Testis (tissue), 2 donors: ENCODE data around the gene LUZP2.

Source experiments
- CTCF ChIP-seq, 3 experiments: fragments of 450-650 bp in 2 of 3; fragments of 200-600 bp in 1 of 3; sonication (generic) in 1 of 3; IDR thresholded peaks; one replicate each; pipeline ENCODE4 v1.5.1; 2016 to 2019; ENCODE audit warnings: antibody characterized with exemption in 3 of 3, mild to moderate bottlenecking in 2 of 3, moderate library complexity in 1 of 3
- POLR2A ChIP-seq: fragments of 450-650 bp; IDR thresholded peaks from one replicate; pipeline ENCODE4 v1.6.1; 2017; ENCODE audit warnings: antibody characterized with exemption, mild to moderate bottlenecking, moderate library complexity

- TF ChIP-seq CTCF (IDR thresholded peaks at IDR 0.05), result no peak
- no peak for TF ChIP-seq POLR2A
These were observed 7.4 kb upstream of the LUZP2 start for GRCh38 chr11:24489477-24489876.
